HG03378 (cell line): ENCODE results near the gene TXNRD1.
A peak's percentile ranks its signal among the peaks of the same experiment; 100 is the strongest.
"Not testable (repeated sequence)": the region's sequence is repeated elsewhere in the genome, so short reads cannot be mapped to it uniquely, and the experiment has no call there.

Experiments used
- ATAC-seq: cut with Tn5 transposase; IDR thresholded peaks from one replicate; pipeline ENCODE4 v1.9.1; 2021; ENCODE audit warnings: mild to moderate bottlenecking, moderate library complexity; ENCODE audit not compliant: unreplicated experiment

Gene TXNRD1

DNA sequence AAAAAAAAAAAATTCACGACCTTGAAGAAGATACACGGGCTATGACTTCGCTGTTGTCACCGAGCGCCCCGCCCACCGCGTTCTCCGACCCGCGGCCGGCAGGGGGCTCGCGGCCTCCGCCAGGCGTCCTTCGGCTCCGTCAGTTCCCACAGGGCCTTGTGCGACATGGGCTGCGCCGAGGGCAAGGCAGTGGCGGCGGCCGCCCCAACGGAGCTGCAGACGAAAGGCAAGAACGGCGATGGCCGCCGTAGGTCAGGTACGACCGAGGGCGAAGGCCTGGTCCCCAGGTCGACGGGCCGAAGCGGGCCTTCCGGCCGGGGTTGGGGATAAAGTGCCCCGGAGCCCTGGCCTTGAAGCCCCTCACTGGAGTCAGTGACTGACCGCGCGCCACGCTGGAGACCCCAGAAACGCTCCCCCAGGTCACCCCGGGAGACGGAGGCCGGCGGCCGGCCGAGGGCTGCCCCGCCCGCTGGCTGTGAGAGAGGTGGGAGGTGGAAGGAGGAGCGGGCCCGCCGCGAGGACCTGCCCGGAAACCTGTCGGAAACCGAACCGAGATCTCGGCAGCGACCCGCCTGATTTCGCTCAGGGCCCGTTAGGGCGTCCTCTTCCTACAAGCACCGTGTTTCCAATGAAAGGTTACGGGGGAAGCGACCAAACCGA, at the start of gene TXNRD1:
TXNRD1 (plus strand) TSS at position 142 of the 660 bp plus-strand sequence; CDS start at position 166, 24 bp downstream.
- ATAC-seq = peak; percentile 74

DNA sequence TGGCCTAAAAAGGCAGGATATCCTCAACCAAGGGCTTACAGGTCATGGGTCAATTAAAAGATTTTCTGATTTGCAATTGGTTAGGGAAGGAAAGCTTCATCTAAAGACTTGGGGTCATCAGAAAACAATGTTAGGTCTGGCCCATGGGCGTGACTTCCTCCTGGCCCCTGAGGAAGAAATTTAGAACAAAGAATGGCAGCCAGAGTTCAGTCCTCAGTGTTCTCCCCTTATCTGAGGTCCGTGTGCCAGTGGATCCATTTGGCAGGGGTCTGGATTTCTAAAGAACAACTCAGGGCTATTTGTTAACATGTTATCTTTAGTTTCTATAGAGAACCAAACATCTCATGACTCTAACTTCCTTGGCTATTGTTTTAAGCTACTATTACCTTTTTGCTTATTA, 49.8 kb upstream of the TXNRD1 start:
- ATAC-seq = no peak

DNA sequence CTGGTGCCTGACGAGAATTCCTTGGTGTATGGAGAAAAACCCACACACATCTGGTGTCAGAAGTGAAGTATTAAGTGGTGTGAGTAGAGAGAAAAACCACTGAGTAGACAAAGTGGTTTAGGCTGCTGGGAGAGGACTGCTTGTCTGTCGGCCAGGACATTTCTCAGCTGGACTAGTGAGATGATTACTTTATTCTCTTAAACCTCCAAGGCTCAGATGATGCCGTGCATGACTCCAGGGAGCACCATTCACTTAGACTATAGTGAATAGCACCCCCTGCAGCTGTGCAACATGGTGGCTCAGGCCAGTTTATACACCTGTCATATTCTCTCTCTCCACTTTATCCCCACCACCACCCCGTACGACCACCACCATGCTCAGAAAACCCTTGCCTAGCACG, 49.1 kb upstream of the TXNRD1 start:
- no peak for ATAC-seq

DNA sequence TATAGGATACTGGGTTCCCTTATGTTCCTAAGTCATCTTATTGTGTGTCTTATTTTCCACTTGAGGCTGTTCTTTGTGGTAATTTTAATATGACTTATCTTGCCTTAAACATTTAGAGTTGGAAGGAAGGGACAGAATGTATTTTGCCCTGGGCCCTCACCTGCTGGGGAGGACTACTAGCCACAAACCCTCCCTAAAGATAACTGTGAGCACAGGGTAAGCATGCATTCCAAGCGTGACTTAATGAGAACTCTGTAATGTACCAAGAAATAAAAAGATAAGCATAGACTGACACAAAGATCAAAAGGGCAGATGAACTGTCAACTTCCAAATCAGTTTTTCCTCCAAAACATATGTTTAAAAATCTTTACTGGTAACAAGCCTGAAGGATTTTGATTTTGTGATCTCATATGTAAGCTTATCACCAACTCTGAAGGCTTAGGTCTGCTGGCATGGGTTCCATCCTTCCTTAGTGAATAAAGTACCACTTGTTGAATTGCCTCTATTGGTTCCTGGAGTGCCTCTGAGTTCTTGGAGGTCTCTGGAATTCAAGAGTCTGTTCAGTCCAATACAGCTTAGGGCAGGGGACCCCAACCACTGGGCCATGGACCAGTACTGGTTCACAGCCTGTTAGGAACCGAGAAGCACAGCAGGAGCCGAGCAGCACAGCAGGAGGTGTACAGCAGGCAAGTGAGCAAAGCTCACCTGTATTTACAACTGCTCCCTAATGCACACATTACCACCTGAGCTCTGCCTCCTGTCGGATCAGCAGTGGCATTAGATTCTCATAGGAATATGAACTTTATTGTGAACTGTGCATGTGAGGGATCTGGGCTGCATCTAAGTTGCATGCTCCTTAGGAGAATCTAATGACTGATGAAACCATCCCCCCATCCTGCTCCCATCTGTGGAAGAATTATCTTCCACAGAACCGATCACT, 47.8 kb upstream of the TXNRD1 start:
- no peak for ATAC-seq

DNA sequence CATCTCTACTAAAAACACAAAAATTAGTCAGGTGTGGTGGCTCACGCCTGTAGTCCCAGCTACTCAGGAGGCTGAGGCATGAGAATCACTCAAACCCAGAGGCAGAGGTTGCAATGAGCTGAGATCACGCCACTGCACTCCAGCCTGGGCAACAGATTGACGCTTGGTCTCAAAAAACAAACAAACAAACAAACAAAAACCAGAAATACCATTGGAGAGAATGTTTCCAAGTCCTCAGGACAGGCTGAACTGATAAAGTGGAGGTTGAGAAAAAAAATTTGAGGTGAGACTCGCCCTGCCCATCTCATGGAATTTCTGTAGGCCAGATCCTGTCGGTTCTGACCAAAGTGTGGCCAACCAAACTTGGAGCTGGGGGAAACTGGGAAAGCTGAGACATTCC, 47.0 kb upstream of the TXNRD1 start:
- ATAC-seq = no peak

DNA sequence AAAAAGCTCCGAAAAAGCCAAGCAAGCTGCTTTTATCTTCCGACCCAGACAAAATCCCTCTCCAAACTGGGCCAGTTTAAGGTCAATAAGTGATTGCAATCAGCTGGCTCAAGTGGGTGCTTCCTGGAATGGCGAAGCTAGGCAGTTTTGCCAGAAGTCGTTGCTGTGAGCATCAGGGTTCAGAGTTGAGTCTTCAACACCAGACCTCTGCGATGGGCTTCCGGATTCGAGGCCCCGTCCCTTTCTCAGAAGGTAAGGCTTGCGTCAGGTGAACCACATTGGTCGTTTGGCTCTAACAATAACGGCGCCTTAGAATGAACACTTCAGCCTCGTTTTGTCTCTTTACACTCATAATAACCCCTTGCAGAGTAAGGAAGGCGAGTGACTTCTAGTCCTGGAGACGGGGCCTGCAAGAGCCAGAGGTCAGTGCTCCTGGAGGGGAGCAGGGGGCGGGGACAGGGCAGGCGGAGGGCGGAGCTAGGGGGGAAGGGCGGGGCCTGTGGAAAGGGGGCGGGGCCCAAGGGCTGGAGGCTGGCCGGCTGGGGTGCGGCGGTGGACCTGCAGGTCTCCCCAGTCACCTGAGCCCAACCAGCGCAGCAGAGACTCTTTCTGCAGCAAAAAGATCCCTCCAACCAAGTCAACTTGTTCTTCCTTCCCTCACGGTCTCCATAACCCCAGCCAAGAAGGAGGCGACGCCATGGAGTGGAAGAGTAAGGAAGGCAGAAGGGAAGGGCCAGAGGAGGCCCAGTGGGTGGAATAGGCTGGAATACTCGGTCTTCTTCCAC, 43.6 kb upstream of the TXNRD1 start:
- no peak for ATAC-seq

DNA sequence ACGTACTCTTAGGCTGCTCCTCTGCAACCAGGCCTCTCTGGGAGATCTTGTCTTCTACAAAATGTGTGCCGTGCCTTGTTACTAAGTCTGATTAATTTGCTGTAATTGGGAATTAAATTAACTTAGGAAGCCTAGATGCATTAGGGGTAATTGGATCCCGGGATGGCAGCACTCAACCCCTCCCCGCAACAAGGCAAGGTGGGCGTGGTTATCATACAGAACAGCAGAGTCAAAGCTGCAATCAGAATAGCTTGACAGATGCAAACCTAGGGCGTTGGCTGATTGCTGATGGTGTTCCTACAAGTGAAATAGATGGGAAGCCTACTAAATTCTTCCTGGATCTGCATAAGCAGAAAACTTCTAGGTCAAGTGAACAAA, 43.0 kb upstream of the TXNRD1 start:
- no peak for ATAC-seq

DNA sequence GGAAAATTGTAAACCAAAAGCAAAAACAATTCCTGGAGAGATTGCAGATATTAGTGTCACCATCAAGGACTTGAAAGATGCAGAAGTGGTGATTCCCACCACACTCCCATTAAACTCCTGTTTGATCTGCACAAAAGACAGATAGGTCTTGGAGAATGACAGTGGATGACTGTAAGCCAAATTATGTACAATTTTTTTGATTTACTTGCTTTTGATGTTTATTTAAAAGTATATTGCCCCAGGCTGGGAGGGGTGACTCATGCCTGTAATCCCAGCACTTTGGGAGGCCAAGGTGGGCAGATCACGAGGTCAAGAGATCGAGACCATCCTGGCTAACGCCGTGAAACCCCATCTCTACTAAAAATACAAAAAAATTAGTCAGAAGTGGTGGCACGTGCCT, 41.8 kb upstream of the TXNRD1 start:
- not testable (repeated sequence) for ATAC-seq

DNA sequence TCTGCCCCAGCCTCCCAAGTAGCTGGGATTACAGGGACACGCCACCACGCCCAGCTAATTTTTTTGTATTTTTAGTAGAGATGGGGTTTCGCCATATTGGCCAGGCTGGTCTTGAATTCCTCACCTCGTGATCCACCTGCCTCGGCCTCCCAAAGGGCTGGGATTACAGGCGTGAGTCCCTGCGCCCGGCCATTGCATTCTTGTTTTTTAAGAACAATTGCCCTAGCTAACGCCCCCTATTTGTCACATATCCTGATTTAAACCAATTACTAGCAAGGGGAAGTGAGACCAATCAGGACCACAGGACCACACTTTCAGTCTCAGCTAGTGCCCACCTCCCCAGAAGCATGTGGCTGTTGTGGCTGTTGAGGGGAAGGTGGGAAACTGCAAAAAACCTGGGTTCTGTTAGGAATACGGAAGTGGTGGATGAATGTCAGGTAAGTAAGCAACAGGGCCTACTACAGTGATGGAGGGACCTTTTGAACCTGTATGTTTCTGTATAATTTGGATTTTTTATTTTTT, 39.8 kb upstream of the TXNRD1 start:
- no peak for ATAC-seq

DNA sequence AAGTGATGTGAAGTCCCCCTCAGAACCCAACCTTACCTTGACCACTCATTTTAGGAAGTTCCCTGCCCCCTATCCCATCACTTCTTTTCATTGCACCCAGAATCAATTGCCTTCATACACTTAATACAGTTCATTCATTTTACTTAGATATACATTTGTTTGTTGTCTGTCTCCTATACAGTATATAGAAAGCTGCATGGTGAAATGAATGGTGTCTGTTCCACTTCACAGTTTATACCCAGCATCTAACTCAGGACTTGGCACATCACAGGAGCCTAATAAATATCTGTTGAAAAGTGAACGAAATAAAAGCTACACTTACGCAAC, 38.3 kb upstream of the TXNRD1 start:
- no peak for ATAC-seq

DNA sequence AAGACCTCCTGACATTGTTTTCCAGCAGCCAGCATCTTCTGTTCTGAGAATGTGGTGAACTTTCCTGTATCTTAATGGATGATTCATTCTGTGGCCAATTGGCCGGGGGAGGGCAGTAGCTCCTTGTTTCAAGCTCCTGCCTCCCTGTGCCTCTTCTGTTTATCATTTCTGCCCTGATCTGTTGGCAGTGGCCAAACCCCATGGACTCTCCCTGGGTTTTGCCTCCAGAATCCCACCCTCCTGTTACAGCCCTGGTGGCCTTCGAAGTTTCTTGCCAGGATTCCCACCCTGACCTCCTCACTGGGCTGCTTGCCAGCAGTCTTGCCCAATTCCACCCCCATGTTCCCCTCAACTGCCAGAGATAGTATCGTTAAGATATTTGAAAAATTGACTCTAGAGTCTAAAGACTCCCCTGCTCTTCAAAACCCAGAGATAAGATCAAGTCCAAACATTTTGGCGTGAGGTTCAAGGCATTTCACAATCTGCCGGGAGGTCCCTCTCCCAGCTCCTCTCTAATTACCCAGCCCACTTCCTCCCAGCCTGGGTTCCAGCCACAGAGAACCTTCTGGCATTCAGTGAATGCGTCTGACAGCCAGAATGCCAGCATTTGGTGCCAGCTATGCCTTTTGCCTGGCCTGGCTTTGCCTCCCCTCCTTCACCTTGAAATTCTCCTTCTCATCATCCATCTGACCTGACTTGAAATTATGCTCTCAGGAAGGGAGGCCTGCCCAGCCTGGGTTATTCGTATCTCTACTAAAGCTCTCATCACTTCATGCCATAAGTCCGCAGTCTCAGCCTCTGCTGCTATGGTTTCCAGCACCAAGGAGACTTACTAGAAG, 37.7 kb upstream of the TXNRD1 start:
- no peak for ATAC-seq

DNA sequence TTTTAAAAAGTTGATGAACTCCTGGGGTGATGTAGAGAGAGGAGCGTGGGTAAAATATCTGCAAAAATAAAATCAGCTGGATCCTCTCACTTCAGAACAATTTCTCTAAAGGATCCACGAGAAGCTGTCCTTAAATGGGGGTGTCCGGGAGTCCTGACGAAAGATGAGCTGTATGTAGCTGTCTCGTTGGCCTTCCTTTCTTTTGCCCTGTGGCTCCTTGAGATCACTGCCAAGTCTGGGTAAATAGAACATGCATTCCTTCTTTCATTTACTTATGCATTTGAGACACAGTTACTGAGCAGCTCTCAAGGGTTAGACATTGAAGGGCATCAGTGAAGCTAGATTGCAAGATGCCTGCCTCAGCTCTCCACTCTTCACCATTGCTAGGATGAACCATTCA, 35.2 kb upstream of the TXNRD1 start:
- no peak for ATAC-seq

DNA sequence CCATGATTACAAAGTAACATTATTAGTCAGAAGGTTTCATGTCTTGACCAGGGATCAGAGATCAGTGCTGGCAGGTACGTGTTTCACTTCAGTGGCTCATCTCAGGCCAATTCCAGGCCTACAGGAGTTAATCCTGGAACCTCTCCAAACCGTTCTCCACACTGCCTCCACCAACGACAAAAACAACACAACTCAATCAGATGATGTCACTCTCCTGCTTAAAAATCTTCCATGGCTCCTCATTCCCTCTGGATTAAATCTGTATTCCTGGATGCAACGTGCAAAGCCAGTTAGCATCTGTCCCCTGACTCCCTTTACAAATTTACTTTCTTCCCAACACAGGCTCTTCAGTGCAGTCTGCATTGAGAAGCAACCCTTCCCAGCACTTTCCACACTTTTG, 34.3 kb upstream of the TXNRD1 start:
- ATAC-seq = no peak

DNA sequence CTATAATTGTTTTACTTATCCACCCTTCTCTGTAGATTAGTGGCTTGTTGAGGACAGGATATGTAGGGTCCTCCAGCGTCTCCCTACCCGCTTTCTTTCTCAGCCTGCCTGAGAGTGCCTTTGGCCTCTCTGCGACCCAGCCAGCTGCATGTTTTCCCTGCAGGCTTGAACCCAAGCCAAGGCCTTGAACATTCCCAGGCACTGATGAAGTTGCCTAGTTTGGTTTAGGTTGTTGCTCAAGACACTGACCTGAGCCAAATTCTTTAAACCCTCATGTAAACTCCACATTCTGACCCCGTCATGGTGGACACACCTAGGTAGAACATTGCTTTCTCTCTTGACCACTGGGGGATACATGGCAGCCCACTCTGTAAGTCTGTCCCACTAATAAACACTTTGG, 33.4 kb upstream of the TXNRD1 start:
- no peak for ATAC-seq

DNA sequence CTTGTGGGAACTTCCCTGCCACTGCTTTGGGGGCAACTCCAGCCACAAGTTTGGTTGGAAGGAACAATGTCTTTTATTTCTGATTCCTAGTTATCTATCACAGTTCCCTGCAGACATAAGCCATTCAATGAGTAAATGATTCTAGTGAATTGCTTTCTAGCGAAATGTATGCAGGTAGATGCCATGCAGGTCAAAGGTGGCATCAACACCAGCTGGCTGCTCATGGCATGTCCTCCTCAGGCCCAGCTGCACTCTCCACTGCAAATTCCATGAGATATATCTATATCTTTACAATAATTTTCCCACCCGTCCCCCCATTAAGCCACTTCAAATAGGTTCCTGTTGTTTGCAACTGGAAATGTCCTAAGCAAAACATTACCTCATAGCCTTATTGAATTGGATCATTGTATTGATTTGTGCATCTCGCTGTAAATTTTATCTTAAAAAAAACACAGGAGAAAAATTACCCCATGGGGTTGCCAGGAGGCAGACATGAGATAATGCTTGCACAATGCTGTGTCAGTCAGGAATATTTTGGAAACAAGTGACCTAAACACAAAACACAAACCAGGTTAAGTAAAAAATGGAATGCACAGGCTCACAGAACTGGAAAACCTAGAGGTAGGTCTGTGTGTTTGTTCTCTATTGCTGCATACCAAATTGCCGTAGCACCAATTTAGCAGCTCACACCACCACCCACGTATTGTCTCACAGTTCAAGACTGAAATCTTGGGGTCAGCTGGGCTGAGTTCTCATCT, 32.8 kb upstream of the TXNRD1 start:
- no peak for ATAC-seq

DNA sequence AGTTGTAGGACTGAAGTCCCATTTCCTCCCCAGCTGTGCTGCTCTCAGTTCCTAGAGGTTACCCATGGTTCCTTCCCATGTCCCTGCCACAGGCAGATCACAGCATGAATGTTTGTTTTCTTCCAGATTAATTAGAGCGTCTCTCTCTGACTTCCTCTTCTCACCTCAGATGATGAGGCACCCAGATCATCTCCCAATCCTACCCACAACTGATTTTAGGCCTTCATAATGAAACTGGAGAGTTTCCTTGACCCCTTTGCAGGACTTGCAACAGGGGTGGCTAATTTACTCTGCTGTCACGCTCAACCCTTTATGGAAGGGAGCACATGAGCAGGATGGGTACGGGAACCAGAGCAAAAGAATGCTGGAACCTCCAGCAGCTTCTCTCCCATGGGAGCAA, 32.1 kb upstream of the TXNRD1 start:
- ATAC-seq = no peak

DNA sequence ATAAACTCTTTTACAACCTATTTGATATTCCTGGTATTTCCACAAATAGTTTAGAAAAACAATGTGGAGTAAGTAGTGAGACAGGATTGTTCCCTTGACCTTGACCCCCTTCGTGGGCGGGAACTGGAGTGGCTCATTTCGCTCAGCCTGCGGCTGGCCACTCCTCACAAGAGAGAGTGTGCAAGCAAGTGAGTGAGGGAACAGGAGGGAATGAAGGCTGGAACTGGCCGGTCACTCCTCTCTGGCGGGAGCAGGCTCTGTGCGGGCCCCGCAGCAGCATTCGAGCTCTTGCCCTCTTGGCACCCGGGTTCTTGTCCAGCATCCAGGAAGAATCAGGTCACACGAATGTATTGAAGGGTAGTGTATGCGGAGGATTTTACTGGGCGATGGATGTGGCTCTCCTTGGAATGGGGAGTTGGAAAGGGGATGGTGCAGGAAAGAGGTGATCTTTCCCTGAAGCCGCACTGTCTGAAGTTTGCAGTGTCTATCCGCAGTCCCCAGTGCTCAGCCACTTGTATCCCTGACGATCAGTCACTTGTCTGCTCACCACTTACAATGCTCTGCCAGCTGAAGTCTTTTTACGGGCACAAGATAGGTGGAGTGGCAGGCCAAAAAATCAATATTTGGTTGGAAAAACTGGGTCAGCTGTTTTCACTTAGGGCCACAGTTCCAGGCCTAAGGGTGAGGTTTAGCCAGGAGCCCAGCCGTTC, 28.0 kb upstream of the TXNRD1 start:
- no peak for ATAC-seq

DNA sequence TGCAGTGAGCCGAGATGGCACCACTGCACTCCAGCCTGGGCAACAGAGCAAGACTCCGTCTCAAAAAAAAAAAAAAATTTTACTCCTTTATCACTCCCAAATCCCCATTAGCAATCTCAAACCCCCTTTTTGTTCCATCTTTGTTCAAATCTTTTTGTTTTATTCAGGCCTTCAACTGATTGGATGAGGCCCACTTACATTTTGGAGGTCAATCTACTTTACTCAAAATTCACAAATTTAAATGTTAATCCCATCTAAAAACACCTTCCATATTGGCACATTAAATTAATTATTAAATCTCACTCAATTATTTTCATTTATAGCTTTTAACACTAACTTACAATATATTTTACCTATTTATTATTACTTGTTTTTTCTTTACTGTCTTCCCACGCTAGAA, 27.0 kb upstream of the TXNRD1 start:
- no peak for ATAC-seq

DNA sequence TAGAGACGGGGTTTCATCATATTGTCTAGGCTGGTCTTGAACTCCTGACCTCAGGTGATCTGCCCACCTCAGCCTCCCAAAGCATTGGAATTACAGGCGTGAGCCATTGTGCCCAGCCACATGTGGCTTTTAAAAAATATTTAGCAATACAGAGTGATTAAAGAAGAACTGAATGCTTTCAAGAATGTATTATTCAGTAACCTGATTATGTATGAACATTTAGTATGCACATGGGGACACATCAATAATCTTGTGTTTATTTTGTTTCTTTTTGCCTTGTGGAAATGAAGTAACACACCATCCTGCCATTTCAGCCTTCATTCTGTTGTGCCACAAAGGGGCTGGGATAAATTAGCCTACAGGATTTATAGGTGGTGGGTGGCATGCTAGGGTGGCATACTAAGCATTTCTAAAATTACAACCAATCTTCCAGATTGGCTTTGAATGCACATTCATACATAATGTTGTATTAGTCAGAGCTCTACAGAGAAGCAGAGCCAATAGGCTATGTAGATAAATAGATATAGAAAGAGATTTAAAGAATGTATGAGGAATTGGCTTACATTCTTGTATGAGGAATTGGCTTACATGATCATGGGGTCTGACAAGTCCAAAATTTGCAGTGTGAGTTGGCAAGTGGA, 25.5 kb upstream of the TXNRD1 start:
- ATAC-seq = no peak
